Sigmoid colon (tissue), 3 donors: ENCODE results near the gene KTN1.

Experiments
- POLR2A ChIP-seq, 2 donors: fragments of 450-650 bp; IDR thresholded peaks; one replicate each; pipeline ENCODE4 v1.6.1; 2016; ENCODE audit warnings: antibody characterized with exemption in 2 of 2, mild to moderate bottlenecking in 2 of 2, moderate library complexity in 2 of 2
- TF ChIP-seq, protein P1 (sequence below), 4 experiments: fragments of 450-650 bp in 3 of 4; fragments of 200-600 bp in 1 of 4; IDR thresholded peaks; one replicate each; pipeline ENCODE4 v1.5.1; 2016 to 2019; ENCODE audit warnings: antibody characterized with exemption in 4 of 4, mild to moderate bottlenecking in 3 of 4, moderate library complexity in 2 of 4

DNA sequence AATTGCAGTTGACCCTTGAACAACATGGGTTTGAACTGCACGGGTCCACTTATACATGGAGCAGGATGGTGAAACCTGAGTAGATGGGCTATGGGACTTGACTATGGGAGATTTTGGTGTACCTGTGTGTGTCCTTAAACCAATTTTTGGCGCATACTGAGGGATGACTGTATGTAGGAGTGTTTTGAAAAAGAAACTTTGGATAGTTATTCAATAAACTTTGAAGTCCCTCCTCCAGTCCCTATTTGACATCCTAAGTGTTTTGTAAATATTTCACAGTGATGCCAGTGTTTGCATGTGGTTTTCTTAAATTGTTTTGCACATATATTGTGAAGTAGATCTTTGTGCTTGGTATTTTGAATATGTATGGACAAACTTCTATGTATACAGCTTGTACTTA is 12.4 kb downstream of the KTN1 start:
- no peak for TF ChIP-seq POLR2A (IDR thresholded peaks at IDR 0.05)
- TF ChIP-seq, protein P1, sequence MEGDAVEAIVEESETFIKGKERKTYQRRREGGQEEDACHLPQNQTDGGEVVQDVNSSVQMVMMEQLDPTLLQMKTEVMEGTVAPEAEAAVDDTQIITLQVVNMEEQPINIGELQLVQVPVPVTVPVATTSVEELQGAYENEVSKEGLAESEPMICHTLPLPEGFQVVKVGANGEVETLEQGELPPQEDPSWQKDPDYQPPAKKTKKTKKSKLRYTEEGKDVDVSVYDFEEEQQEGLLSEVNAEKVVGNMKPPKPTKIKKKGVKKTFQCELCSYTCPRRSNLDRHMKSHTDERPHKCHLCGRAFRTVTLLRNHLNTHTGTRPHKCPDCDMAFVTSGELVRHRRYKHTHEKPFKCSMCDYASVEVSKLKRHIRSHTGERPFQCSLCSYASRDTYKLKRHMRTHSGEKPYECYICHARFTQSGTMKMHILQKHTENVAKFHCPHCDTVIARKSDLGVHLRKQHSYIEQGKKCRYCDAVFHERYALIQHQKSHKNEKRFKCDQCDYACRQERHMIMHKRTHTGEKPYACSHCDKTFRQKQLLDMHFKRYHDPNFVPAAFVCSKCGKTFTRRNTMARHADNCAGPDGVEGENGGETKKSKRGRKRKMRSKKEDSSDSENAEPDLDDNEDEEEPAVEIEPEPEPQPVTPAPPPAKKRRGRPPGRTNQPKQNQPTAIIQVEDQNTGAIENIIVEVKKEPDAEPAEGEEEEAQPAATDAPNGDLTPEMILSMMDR (IDR thresholded peaks at IDR 0.05) = no peak
